HepG2 (cell line): ENCODE results near the gene PRRT2. TPM values are rescaled to one million over a fixed set of nuclear protein-coding genes. Genes with fewer than 3 reads are reported as not detected.

Source experiments
- HNRNPL ChIP-seq: fragments of 200-400 bp; formaldehyde crosslinking; IDR thresholded peaks from 2 replicates; pipeline ENCODE4 v1.6.1; 2017; ENCODE audit warnings: mild to moderate bottlenecking, low read depth, low read length
- KLF13 ChIP-seq: sonication (generic); formaldehyde crosslinking; IDR thresholded peaks from 2 replicates; pipeline ENCODE4 v1.4.0; 2020; ENCODE audit warnings: mild to moderate bottlenecking, missing genetic modification reagents
- NPAS2 ChIP-seq: sonication (generic); formaldehyde crosslinking; IDR thresholded peaks from 2 replicates; pipeline ENCODE4 v1.8.0; 2022; ENCODE audit warnings: mild to moderate bottlenecking, missing genetic modification reagents, borderline replicate concordance
- SAP130 ChIP-seq: IDR thresholded peaks from 2 replicates; pipeline ENCODE4 v1.6.1; 2016; ENCODE audit warnings: low read depth
- YEATS2 ChIP-seq: sonication (generic); formaldehyde crosslinking; IDR thresholded peaks from 2 replicates; pipeline ENCODE4 v1.4.0; 2020; ENCODE audit warnings: missing genetic modification reagents, borderline replicate concordance
- ZBTB38 ChIP-seq: sonication (generic); formaldehyde crosslinking; IDR thresholded peaks from 2 replicates; pipeline ENCODE4 v1.5.1; 2020; ENCODE audit warnings: mild to moderate bottlenecking, missing genetic modification reagents
- ZBTB8A ChIP-seq: sonication (generic); formaldehyde crosslinking; IDR thresholded peaks from 2 replicates; pipeline ENCODE4 v1.4.0; 2020; ENCODE audit warnings: mild to moderate bottlenecking, low read depth, missing genetic modification reagents, borderline replicate concordance
- ZFP36L1 ChIP-seq: sonication (generic); formaldehyde crosslinking; IDR thresholded peaks from 2 replicates; pipeline ENCODE4 v1.8.0; 2022; ENCODE audit warnings: mild to moderate bottlenecking, missing genetic modification reagents, moderate library complexity
- ZNF264 ChIP-seq: sonication (generic); formaldehyde crosslinking; IDR thresholded peaks from 2 replicates; pipeline ENCODE4 v1.4.0; 2020; ENCODE audit warnings: missing genetic modification reagents
- ZNF44 ChIP-seq: sonication (generic); formaldehyde crosslinking; IDR thresholded peaks from 2 replicates; pipeline ENCODE4 v1.5.1; 2020; ENCODE audit warnings: mild to moderate bottlenecking, missing genetic modification reagents
- ZNF563 ChIP-seq: sonication (generic); formaldehyde crosslinking; IDR thresholded peaks from 2 replicates; pipeline ENCODE4 v1.8.0; 2022; ENCODE audit warnings: mild to moderate bottlenecking, moderate library complexity, missing genetic modification reagents
- ZNF652 ChIP-seq: IDR thresholded peaks from 2 replicates; pipeline ENCODE4 v1.6.1; 2016; ENCODE audit warnings: low read depth, borderline replicate concordance
- ZNF788 ChIP-seq: sonication (generic); formaldehyde crosslinking; IDR thresholded peaks from 2 replicates; pipeline ENCODE4 v1.5.0; 2020; ENCODE audit warnings: mild to moderate bottlenecking, missing genetic modification reagents, borderline replicate concordance
- polyA plus RNA-seq, 8 experiments: library from polyadenylated mRNA; depleted of rRNA in 3 of 8; stranded (reverse) in 7 of 8; unstranded in 1 of 8; fragments of >200 nt; fragmentation: Illumina TruSeq in 4 of 8; extraction: Trizol in 4 of 8; gene quantifications; 2 replicates each; pipeline versions ENCODE4 v1.2.1 to v1.2.3, GENCODE V29; 2011 to 2016; ENCODE audit warnings: low read depth in 4 of 8, missing spikeins in 1 of 8, mixed read lengths in 1 of 8; ENCODE audit not compliant: insufficient read depth in 1 of 8
- total RNA-seq, 5 experiments: library from RNA; depleted of rRNA; stranded (reverse); fragments of >200 nt; fragmentation: Illumina TruSeq; extraction: Trizol; gene quantifications; 2 replicates each; pipeline ENCODE4 v1.2.3, GENCODE V29; 2016; ENCODE audit warnings: low read depth in 1 of 5
- TF ChIP-seq, protein P1 (sequence below): IDR thresholded peaks from 2 replicates; pipeline ENCODE4 v1.6.1; 2016; ENCODE audit warnings: mild to moderate bottlenecking
- TF ChIP-seq, protein P2 (sequence below): IDR thresholded peaks from 2 replicates; pipeline ENCODE4 v1.6.1; 2016; ENCODE audit warnings: low read depth, borderline replicate concordance
- TF ChIP-seq, protein P3 (sequence below): IDR thresholded peaks from 2 replicates; pipeline ENCODE4 v1.6.1; 2012; ENCODE audit warnings: low read depth, low read length, improper control_type of control experiment
- TF ChIP-seq, protein P4 (sequence below): sonication (generic); formaldehyde crosslinking; IDR thresholded peaks from 2 replicates; pipeline ENCODE4 v1.8.1; 2022; ENCODE audit warnings: mild to moderate bottlenecking, missing genetic modification reagents
- TF ChIP-seq, protein P5 (sequence below): sonication (generic); formaldehyde crosslinking; IDR thresholded peaks from 2 replicates; pipeline ENCODE4 v1.4.0; 2020; ENCODE audit warnings: missing genetic modification reagents

The PRRT2 gene
- total and polyA plus RNA-seq, 2 of the 13 experiments (the other 11 are each of a cell fraction or from before 2014, with no cell fraction given): 0.51 to 1.1 TPM

DNA sequence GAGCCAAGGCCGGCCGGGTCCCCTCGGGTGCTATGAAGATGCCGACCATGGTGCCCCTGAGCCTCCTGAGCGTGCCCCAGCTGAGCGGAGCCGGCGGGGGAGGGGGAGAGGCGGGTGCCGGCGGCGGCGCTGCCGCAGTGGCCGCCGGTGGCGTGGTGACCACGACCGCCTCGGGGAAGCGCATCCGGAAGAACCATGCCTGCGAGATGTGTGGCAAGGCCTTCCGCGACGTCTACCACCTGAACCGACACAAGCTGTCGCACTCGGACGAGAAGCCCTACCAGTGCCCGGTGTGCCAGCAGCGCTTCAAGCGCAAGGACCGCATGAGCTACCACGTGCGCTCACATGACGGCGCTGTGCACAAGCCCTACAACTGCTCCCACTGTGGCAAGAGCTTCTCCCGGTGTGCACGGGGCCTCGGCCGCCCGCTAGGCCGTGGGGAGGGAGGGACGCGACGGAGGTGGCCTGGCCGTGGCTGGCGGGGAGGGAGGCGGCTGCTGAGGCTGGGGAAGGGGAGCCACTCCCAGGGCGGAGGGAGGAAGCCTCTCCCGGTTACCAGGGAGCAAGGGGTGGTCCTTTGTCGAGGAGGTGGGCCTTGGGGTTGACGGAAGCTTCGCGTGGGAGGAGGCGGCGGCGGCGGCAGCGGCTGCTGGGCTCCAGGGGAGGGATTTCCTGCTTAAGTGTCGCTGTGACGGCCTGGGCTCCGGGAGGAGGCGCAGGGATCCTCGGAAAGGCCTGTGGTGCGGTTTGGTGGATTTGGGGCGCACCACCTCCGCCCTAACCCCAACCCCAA lies 4.4 kb upstream of the PRRT2 start (continued):
- TF ChIP-seq, protein P1, sequence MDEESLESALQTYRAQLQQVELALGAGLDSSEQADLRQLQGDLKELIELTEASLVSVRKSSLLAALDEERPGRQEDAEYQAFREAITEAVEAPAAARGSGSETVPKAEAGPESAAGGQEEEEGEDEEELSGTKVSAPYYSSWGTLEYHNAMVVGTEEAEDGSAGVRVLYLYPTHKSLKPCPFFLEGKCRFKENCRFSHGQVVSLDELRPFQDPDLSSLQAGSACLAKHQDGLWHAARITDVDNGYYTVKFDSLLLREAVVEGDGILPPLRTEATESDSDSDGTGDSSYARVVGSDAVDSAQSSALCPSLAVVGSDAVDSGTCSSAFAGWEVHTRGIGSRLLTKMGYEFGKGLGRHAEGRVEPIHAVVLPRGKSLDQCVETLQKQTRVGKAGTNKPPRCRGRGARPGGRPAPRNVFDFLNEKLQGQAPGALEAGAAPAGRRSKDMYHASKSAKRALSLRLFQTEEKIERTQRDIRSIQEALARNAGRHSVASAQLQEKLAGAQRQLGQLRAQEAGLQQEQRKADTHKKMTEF (CRISPR knock-in tag): peak; percentile 97
- peak; percentile 88 for TF ChIP-seq KLF13
- TF ChIP-seq ZBTB38: peak; percentile 97
- TF ChIP-seq, protein P2, sequence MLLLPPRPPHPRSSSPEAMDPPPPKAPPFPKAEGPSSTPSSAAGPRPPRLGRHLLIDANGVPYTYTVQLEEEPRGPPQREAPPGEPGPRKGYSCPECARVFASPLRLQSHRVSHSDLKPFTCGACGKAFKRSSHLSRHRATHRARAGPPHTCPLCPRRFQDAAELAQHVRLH (CRISPR knock-in tag): peak; percentile 98
- TF ChIP-seq, protein P3, sequence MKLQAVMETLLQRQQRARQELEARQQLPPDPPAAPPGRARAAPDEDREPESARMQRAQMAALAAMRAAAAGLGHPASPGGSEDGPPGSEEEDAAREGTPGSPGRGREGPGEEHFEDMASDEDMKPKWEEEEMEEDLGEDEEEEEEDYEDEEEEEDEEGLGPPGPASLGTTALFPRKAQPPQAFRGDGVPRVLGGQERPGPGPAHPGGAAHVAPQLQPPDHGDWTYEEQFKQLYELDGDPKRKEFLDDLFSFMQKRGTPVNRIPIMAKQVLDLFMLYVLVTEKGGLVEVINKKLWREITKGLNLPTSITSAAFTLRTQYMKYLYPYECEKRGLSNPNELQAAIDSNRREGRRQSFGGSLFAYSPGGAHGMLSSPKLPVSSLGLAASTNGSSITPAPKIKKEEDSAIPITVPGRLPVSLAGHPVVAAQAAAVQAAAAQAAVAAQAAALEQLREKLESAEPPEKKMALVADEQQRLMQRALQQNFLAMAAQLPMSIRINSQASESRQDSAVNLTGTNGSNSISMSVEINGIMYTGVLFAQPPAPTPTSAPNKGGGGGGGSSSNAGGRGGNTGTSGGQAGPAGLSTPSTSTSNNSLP: no peak
- TF ChIP-seq ZBTB8A (CRISPR knock-in tag): peak; percentile 98
- peak; percentile 20; the same call in 1 of the 2 replicates for TF ChIP-seq ZNF652 (CRISPR knock-in tag)
- 0 out of 2 replicates have a peak, but pooled peaks have one; percentile 79 for TF ChIP-seq ZNF44 (CRISPR knock-in tag)
- peak; percentile 92 for TF ChIP-seq HNRNPL
- no peak for TF ChIP-seq NPAS2 (CRISPR knock-in tag)
- TF ChIP-seq SAP130 (CRISPR knock-in tag): peak; percentile 97
- TF ChIP-seq, protein P4, sequence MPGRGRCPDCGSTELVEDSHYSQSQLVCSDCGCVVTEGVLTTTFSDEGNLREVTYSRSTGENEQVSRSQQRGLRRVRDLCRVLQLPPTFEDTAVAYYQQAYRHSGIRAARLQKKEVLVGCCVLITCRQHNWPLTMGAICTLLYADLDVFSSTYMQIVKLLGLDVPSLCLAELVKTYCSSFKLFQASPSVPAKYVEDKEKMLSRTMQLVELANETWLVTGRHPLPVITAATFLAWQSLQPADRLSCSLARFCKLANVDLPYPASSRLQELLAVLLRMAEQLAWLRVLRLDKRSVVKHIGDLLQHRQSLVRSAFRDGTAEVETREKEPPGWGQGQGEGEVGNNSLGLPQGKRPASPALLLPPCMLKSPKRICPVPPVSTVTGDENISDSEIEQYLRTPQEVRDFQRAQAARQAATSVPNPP (CRISPR knock-in tag): peak; percentile 56; the same call in 1 of the 2 replicates
- peak; percentile 47; the same call in 1 of the 2 replicates for TF ChIP-seq YEATS2 (CRISPR knock-in tag)
- TF ChIP-seq ZFP36L1 (CRISPR knock-in tag): peak; percentile 98
- TF ChIP-seq ZNF264 (CRISPR knock-in tag): peak; percentile 88
- TF ChIP-seq, protein P5, sequence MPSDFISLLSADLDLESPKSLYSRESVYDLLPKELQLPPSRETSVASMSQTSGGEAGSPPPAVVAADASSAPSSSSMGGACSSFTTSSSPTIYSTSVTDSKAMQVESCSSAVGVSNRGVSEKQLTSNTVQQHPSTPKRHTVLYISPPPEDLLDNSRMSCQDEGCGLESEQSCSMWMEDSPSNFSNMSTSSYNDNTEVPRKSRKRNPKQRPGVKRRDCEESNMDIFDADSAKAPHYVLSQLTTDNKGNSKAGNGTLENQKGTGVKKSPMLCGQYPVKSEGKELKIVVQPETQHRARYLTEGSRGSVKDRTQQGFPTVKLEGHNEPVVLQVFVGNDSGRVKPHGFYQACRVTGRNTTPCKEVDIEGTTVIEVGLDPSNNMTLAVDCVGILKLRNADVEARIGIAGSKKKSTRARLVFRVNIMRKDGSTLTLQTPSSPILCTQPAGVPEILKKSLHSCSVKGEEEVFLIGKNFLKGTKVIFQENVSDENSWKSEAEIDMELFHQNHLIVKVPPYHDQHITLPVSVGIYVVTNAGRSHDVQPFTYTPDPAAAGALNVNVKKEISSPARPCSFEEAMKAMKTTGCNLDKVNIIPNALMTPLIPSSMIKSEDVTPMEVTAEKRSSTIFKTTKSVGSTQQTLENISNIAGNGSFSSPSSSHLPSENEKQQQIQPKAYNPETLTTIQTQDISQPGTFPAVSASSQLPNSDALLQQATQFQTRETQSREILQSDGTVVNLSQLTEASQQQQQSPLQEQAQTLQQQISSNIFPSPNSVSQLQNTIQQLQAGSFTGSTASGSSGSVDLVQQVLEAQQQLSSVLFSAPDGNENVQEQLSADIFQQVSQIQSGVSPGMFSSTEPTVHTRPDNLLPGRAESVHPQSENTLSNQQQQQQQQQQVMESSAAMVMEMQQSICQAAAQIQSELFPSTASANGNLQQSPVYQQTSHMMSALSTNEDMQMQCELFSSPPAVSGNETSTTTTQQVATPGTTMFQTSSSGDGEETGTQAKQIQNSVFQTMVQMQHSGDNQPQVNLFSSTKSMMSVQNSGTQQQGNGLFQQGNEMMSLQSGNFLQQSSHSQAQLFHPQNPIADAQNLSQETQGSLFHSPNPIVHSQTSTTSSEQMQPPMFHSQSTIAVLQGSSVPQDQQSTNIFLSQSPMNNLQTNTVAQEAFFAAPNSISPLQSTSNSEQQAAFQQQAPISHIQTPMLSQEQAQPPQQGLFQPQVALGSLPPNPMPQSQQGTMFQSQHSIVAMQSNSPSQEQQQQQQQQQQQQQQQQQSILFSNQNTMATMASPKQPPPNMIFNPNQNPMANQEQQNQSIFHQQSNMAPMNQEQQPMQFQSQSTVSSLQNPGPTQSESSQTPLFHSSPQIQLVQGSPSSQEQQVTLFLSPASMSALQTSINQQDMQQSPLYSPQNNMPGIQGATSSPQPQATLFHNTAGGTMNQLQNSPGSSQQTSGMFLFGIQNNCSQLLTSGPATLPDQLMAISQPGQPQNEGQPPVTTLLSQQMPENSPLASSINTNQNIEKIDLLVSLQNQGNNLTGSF: peak; percentile 96; the same call in 1 of the 2 replicates
- TF ChIP-seq ZNF563 (CRISPR knock-in tag): peak; percentile 99
- TF ChIP-seq ZNF788 (CRISPR knock-in tag): peak; percentile 92
